ENCODE measurements around the gene BRPF3. TPM values are rescaled to one million over a fixed set of nuclear protein-coding genes. Genes with fewer than 3 reads are reported as not detected.
A peak's percentile ranks its signal among the peaks of the same experiment; 100 is the strongest.

The BRPF3 gene
- total and polyA plus RNA-seq, 8 donors: 30.8 to 50.6 (median 43.1) TPM

DNA sequence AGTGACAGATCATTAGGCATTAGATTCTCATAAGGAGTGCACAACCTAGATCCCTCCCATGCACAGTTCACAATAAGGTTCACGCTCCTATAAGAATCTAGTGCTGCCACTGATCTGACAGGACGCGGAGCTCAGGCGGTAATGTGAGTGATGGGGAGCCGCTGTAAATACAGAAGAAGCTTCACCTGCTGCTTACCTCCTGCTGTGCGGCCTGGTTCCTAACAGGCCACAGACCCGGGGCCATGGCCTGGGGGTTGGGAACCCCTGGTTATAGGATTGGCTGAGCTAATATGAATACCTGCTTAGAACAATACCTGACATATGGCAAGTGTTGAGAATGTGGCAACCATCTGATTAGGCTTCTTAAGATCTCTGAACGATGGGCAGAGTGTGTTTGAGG is 75.7 kb downstream of the BRPF3 start:
- peak in 1 of 4 donors; percentile 20 for DNase-seq

DNA sequence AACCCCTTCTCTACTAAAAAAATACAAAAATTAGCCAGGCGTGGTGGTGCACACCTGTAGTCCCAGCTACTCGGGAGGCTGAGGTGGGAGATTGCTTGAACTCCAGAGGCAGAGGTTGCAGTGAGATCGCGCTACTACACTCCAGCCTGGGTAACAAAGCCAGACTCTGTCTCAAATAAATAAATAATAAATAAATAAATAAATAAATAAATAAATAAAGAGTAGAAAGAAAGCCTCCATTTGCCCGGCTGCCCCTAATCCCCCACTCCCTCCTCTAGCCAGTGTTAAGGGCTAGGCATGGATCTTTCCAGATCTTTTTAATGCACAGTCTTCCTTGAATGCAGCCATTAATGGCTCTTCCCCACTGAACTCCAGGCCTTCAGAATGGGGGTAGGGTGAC is 76.5 kb downstream of the BRPF3 start:
- H3K27ac ChIP-seq: no peak overlapping the region
- ATAC-seq: no peak
- no peaks in the 10 kb centered on the region for H3K36me3 ChIP-seq
- TF ChIP-seq, protein P1, sequence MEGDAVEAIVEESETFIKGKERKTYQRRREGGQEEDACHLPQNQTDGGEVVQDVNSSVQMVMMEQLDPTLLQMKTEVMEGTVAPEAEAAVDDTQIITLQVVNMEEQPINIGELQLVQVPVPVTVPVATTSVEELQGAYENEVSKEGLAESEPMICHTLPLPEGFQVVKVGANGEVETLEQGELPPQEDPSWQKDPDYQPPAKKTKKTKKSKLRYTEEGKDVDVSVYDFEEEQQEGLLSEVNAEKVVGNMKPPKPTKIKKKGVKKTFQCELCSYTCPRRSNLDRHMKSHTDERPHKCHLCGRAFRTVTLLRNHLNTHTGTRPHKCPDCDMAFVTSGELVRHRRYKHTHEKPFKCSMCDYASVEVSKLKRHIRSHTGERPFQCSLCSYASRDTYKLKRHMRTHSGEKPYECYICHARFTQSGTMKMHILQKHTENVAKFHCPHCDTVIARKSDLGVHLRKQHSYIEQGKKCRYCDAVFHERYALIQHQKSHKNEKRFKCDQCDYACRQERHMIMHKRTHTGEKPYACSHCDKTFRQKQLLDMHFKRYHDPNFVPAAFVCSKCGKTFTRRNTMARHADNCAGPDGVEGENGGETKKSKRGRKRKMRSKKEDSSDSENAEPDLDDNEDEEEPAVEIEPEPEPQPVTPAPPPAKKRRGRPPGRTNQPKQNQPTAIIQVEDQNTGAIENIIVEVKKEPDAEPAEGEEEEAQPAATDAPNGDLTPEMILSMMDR (IDR thresholded peaks at IDR 0.05): no peak
- no peak overlapping the region for H3K4me3 ChIP-seq
- H3K9me3 ChIP-seq: no peaks in the 10 kb centered on the region
- no peaks in the 10 kb centered on the region for H3K4me1 ChIP-seq
- no peak for DNase-seq
- intact Hi-C loops (cut with DNase I): no loop called here
- peaks cover 0 to 39% of the 10 kb centered on the region in 2 donors for H3K27me3 ChIP-seq

More for the DNA sequence above, 75.7 kb downstream of the BRPF3 start:
- no peak overlapping the region for H3K4me3 ChIP-seq
- no peaks in the 10 kb centered on the region for H3K9me3 ChIP-seq
- H3K27ac ChIP-seq: no peak overlapping the region
- ATAC-seq: no peak
- no peaks in the 10 kb centered on the region for H3K4me1 ChIP-seq
- peaks cover 0 to 39% of the 10 kb centered on the region in 2 donors for H3K27me3 ChIP-seq
- TF ChIP-seq, protein P1 (IDR thresholded peaks at IDR 0.05): no peak
- intact Hi-C loops (cut with DNase I): no loop called here
- no peaks in the 10 kb centered on the region for H3K36me3 ChIP-seq

DNA sequence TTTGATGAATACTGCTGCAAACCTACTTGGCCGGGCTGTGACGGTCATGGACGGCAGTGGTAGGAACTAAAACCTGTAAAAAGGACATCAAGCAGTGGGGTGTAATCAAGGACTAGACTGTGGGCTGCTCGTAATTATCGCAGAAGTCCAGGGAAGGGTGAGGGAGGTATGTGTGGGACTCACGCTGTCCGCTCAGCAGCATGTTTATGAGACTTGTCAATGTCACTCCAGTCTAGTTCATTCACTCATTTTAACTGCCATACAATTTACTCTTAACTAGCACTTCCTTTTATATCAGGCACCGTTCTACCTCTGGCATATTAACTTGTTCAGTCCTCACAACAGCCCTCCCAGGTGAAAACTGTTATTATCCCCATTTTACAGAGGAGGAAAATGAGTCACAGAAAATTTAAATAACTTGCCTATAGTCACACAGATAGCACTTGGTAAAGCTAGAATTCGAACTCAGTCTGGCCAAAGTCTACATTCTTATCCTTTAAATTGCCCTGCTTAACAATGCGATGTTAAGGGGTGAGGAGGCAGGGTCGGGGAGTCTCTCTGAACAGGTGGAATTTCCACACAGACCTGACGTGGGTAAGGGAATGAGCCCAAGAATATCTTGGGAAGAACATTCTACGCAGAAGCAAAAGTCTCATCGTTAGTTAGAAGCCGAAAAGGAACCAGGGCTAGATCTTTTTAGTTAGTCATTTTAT is 77.4 kb downstream of the BRPF3 start:
- ATAC-seq: no peak
- intact Hi-C loops (cut with DNase I): no loop called here
- no peak overlapping the region for H3K27ac ChIP-seq
- H3K27me3 ChIP-seq: peaks cover 0 to 38% of the 10 kb centered on the region in 2 donors
- H3K4me1 ChIP-seq: no peaks in the 10 kb centered on the region
- no peaks in the 10 kb centered on the region for H3K36me3 ChIP-seq
- DNase-seq: no peak
- H3K4me3 ChIP-seq: no peak overlapping the region
- H3K9me3 ChIP-seq: no peaks in the 10 kb centered on the region
- TF ChIP-seq, protein P1 (IDR thresholded peaks at IDR 0.05): no peak

DNA sequence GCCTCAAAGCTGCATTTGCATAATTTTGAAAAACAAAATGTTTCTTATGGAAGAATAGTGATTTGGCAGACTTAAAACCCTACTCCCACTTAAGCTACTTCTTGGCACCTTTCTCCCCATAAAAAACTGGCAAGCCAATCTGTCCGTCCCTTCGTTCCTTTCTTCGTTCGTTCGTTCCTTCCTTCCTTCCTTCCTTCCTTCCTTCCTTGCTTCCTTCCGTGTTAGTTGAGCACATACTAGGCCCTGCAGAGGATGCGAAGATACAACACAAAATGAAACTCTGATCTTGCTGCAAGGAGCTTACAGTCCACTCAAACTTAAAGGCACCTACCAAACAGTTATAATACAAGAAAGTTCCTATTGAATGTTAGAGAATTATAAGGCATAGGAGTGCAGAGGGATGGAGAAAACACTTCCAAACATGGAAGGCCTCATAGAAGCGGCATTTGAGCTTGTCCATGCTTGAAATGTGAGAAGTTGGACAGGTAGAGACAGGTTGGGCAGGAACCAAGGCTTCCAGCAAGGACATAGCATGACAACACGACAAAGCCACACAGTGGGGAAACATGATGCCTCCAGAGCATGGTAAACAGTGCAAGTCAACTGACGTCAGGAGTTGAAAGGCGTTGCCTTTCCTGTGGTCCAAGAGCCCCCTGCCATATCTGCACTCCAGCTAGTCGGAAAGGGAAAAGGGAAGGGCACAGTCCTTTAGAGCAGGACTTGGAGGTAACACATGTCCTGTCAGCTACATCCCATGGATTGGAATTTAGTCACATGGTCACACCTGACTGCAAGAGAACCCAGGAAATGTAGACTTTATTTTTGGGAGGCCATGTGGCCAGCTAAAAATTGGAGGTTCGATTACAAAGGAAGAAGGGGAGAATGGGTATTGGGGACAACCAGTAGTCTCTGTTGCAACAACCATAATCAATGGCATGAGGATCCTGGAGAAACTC is 80.3 kb downstream of the BRPF3 start:
- no peak overlapping the region for H3K27ac ChIP-seq
- H3K4me1 ChIP-seq: no peaks in the 10 kb centered on the region
- no peak for ATAC-seq
- no peaks in the 10 kb centered on the region for H3K9me3 ChIP-seq
- DNase-seq: no peak
- no peaks in the 10 kb centered on the region for H3K36me3 ChIP-seq
- H3K27me3 ChIP-seq: peaks cover 0 to 9% of the 10 kb centered on the region in 2 donors
- TF ChIP-seq, protein P1 (IDR thresholded peaks at IDR 0.05): no peak
- H3K4me3 ChIP-seq: no peak overlapping the region
- intact Hi-C loops (cut with DNase I): no loop called here

DNA sequence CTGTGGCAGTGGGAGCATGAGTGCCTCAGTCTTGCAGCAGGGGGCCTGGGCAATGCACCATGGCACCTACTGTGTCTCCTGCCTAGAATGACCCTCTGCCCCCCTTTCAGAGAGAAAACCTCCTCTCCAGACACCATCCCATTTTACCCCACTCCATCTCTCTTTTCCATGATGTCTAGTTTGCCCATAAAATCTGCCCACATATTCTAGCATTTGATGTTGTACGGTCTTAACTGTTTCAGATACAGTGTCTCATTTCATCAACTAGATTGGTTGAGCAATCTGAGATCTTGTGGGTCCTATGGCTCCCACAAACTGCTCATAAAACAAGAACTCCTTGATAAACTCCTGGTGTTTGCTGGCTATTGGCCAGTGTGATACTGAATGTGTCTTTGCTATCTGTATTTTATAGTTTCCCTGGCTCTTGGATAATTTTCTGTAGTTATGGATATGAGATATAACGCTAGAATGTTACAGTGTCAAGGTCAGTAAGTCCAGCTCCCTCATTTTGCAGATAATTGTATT is 81.5 kb downstream of the BRPF3 start:
- Histone ChIP-seq H3K27ac (no peak overlapping the region), H3K4me3 (no peak overlapping the region), H3K27me3 (peaks cover 0 to 8% of the 10 kb centered on the region in 2 donors), H3K9me3 (no peaks in the 10 kb centered on the region), H3K36me3 (no peaks in the 10 kb centered on the region), H3K4me1 (no peaks in the 10 kb centered on the region)
- TF ChIP-seq, protein P1 (IDR thresholded peaks at IDR 0.05): no peak
- intact Hi-C loops (cut with DNase I): no loop called here
- no peak for DNase-seq
- no peak for ATAC-seq
